ENCODE measurements around the gene XPR1. TPM values are rescaled to one million over a fixed set of nuclear protein-coding genes. Genes with fewer than 3 reads are reported as not detected.

The XPR1 gene
- total RNA-seq (9.5 TPM), polyA plus RNA-seq (10.3 TPM)
- long read RNA-seq, donor 1, full-length matches to known transcripts = 1 of 1 reads
- long read RNA-seq, donor 1, partial matches to known transcripts = 0 of 1 reads
- long read RNA-seq, donor 1, other reads (novel, unspliced or antisense) = 0 of 1 reads
- long read RNA-seq, donor 2, full-length matches to known transcripts = 6 of 6 reads
- long read RNA-seq, donor 2, partial matches to known transcripts = 0 of 6 reads
- long read RNA-seq, donor 2, other reads (novel, unspliced or antisense) = 0 of 6 reads
- long read RNA-seq, donor 3, full-length matches to known transcripts = 4 of 4 reads
- long read RNA-seq, donor 3, partial matches to known transcripts = 0 of 4 reads
- long read RNA-seq, donor 3, other reads (novel, unspliced or antisense) = 0 of 4 reads
- long read RNA-seq, donor 4, full-length matches to known transcripts = 2 of 2 reads
- long read RNA-seq, donor 4, partial matches to known transcripts = 0 of 2 reads
- long read RNA-seq, donor 4, other reads (novel, unspliced or antisense) = 0 of 2 reads
- long read RNA-seq, donor 5, full-length matches to known transcripts = 3 of 3 reads
- long read RNA-seq, donor 5, partial matches to known transcripts = 0 of 3 reads
- long read RNA-seq, donor 5, other reads (novel, unspliced or antisense) = 0 of 3 reads
- long read RNA-seq, donor 6, full-length matches to known transcripts = 2 of 8 reads
- long read RNA-seq, donor 6, partial matches to known transcripts = 6 of 8 reads
- long read RNA-seq, donor 6, other reads (novel, unspliced or antisense) = 0 of 8 reads
- long read RNA-seq, donor 7, full-length matches to known transcripts = 6 of 6 reads
- long read RNA-seq, donor 7, partial matches to known transcripts = 0 of 6 reads
- long read RNA-seq, donor 7, other reads (novel, unspliced or antisense) = 0 of 6 reads
- long read RNA-seq, donor 8, full-length matches to known transcripts = 2 of 2 reads
- long read RNA-seq, donor 8, partial matches to known transcripts = 0 of 2 reads
- long read RNA-seq, donor 8, other reads (novel, unspliced or antisense) = 0 of 2 reads
- long read RNA-seq, donor 9, full-length matches to known transcripts = 1 of 1 reads
- long read RNA-seq, donor 9, partial matches to known transcripts = 0 of 1 reads
- long read RNA-seq, donor 9, other reads (novel, unspliced or antisense) = 0 of 1 reads
- long read RNA-seq, donor 10, full-length matches to known transcripts = 2 of 2 reads
- long read RNA-seq, donor 10, partial matches to known transcripts = 0 of 2 reads
- long read RNA-seq, donor 10, other reads (novel, unspliced or antisense) = 0 of 2 reads

GRCh38 chr1:180631766-180632325, at the start of gene XPR1:
XPR1 (plus strand) TSS chr1:180632022; CDS start chr1:180632202, 180 bp downstream.
- Histone ChIP-seq H3K27me3 (ENCODE audit: control insufficient read depth in 2 of 2, insufficient read depth in 1 of 2, low read length in 1 of 2) (no peaks in the 10 kb centered on the region), H3K9me3 (ENCODE audit: control insufficient read depth in 2 of 2, insufficient read depth in 1 of 2, low read length in 1 of 2) (no peaks in the 10 kb centered on the region), H3K36me3 (ENCODE audit: control insufficient read depth in 2 of 2, insufficient read depth in 2 of 2, low read length in 1 of 2) (no peaks in the 10 kb centered on the region), H3K4me3 (ENCODE audit: low read length in 2 of 2) (peak within 1 kb of the TSS; percentile 86 to 95), H3K4me1 (ENCODE audit: control insufficient read depth in 2 of 2, insufficient read depth in 2 of 2, low read length in 2 of 2) (peaks cover 4% of the 10 kb centered on the region in 2 donors), H3K27ac (ENCODE audit: low read depth in 1 of 2, low read length in 1 of 2) (peak within 1 kb of the TSS; percentile 90 to 97)
- DNase-seq (ENCODE audit: low read depth in 6 of 9, low spot score in 9 of 9) = peak; percentile 97 to 99 (median 99)
- WGBS = under 1% methylated on average over 41 of the region's 41 CpGs

DNA sequence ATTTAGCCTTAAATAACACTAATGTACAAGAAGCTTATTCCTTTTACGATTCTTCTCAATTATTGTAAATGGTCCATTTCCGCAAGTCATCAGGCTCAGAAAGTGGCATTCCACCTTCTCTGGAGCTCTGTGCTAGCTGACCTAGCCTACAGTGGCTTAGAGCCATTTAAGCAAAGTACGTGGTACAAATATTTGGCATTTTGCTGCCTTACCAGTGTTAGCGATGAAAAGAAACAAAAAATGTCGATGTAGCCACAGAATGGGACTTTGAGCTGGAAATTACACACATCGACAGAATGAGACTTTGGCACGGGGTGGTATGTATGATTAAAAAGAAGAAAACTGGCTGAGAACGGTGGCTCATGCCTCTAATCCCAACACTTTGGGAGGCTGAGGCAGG, 47.0 kb upstream of the XPR1 start:
- Histone ChIP-seq H3K4me3 (ENCODE audit: low read length in 2 of 2) (no peak overlapping the region), H3K27me3 (ENCODE audit: control insufficient read depth in 2 of 2, insufficient read depth in 1 of 2, low read length in 1 of 2) (no peaks in the 10 kb centered on the region), H3K27ac (ENCODE audit: low read depth in 1 of 2, low read length in 1 of 2) (no peak overlapping the region), H3K4me1 (ENCODE audit: control insufficient read depth in 2 of 2, insufficient read depth in 2 of 2, low read length in 2 of 2) (peaks cover 0 to 2% of the 10 kb centered on the region in 2 donors), H3K9me3 (ENCODE audit: control insufficient read depth in 2 of 2, insufficient read depth in 1 of 2, low read length in 1 of 2) (no peaks in the 10 kb centered on the region), H3K36me3 (ENCODE audit: control insufficient read depth in 2 of 2, insufficient read depth in 2 of 2, low read length in 1 of 2) (no peaks in the 10 kb centered on the region)
- no peak for DNase-seq (ENCODE audit: low read depth in 6 of 9, low spot score in 9 of 9)
- WGBS = 99% methylated on average over 8 of the region's 8 CpGs

GRCh38 chr1:180585994-180586359, 45.8 kb upstream of the XPR1 start:
- H3K4me3 ChIP-seq (ENCODE audit: low read length in 2 of 2) = no peak overlapping the region
- H3K4me1 ChIP-seq (ENCODE audit: control insufficient read depth in 2 of 2, insufficient read depth in 2 of 2, low read length in 2 of 2) = peaks cover 0 to 2% of the 10 kb centered on the region in 2 donors
- no peaks in the 10 kb centered on the region for H3K36me3 ChIP-seq (ENCODE audit: control insufficient read depth in 2 of 2, insufficient read depth in 2 of 2, low read length in 1 of 2)
- DNase-seq (ENCODE audit: low read depth in 6 of 9, low spot score in 9 of 9) = no peak
- no peaks in the 10 kb centered on the region for H3K27me3 ChIP-seq (ENCODE audit: control insufficient read depth in 2 of 2, insufficient read depth in 1 of 2, low read length in 1 of 2)
- peak overlapping the region in 1 of 2 donors; percentile 69 for H3K27ac ChIP-seq (ENCODE audit: low read depth in 1 of 2, low read length in 1 of 2)
- H3K9me3 ChIP-seq (ENCODE audit: control insufficient read depth in 2 of 2, insufficient read depth in 1 of 2, low read length in 1 of 2) = no peaks in the 10 kb centered on the region
- WGBS = 90% methylated on average over 4 of the region's 4 CpGs

- Histone ChIP-seq H3K4me3 (ENCODE audit: low read length in 2 of 2) (no peak overlapping the region), H3K27ac (ENCODE audit: low read depth in 1 of 2, low read length in 1 of 2) (no peak overlapping the region), H3K4me1 (ENCODE audit: control insufficient read depth in 2 of 2, insufficient read depth in 2 of 2, low read length in 2 of 2) (peaks cover 0 to 2% of the 10 kb centered on the region in 2 donors), H3K9me3 (ENCODE audit: control insufficient read depth in 2 of 2, insufficient read depth in 1 of 2, low read length in 1 of 2) (no peaks in the 10 kb centered on the region), H3K27me3 (ENCODE audit: control insufficient read depth in 2 of 2, insufficient read depth in 1 of 2, low read length in 1 of 2) (no peaks in the 10 kb centered on the region), H3K36me3 (ENCODE audit: control insufficient read depth in 2 of 2, insufficient read depth in 2 of 2, low read length in 1 of 2) (no peaks in the 10 kb centered on the region)
- WGBS = 35% methylated on average over 1 of the region's 1 CpG
- peak in 1 of 9 donors; percentile 18 for DNase-seq (ENCODE audit: low read depth in 6 of 9, low spot score in 9 of 9)
These were observed 45.1 kb upstream of the XPR1 start for GRCh38 chr1:180586671-180587155.

- no peak for DNase-seq (ENCODE audit: low read depth in 6 of 9, low spot score in 9 of 9)
- Histone ChIP-seq H3K4me3 (ENCODE audit: low read length in 2 of 2) (no peak overlapping the region), H3K27ac (ENCODE audit: low read depth in 1 of 2, low read length in 1 of 2) (no peak overlapping the region), H3K36me3 (ENCODE audit: control insufficient read depth in 2 of 2, insufficient read depth in 2 of 2, low read length in 1 of 2) (no peaks in the 10 kb centered on the region), H3K4me1 (ENCODE audit: control insufficient read depth in 2 of 2, insufficient read depth in 2 of 2, low read length in 2 of 2) (peaks cover 0 to 2% of the 10 kb centered on the region in 2 donors), H3K27me3 (ENCODE audit: control insufficient read depth in 2 of 2, insufficient read depth in 1 of 2, low read length in 1 of 2) (no peaks in the 10 kb centered on the region), H3K9me3 (ENCODE audit: control insufficient read depth in 2 of 2, insufficient read depth in 1 of 2, low read length in 1 of 2) (no peaks in the 10 kb centered on the region)
- WGBS = 98% methylated on average over 2 of the region's 2 CpGs
These were observed 43.7 kb upstream of the XPR1 start for GRCh38 chr1:180588121-180588520.

DNA sequence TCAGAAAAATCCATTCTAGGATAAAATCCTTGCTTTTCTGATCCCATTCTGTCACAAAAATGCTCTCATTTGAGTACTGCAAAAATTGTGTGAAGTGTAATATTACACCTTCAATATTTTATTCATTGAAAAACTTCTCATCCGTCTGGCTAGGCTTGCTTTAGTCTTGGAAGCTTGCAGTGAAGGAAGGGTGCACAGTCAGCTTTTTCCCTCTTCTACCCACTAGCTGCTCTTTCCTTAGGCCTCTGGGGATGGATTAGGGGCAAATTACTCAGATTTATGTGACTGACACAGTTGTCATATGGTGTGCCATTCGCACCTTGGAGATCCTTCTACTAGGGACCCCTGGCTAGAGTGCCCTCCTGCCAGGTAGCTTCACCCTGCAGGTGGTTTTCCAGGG, 40.9 kb upstream of the XPR1 start:
- Histone ChIP-seq H3K4me3 (ENCODE audit: low read length in 2 of 2) (no peak overlapping the region), H3K27ac (ENCODE audit: low read depth in 1 of 2, low read length in 1 of 2) (no peak overlapping the region), H3K27me3 (ENCODE audit: control insufficient read depth in 2 of 2, insufficient read depth in 1 of 2, low read length in 1 of 2) (no peaks in the 10 kb centered on the region), H3K4me1 (ENCODE audit: control insufficient read depth in 2 of 2, insufficient read depth in 2 of 2, low read length in 2 of 2) (peaks cover 0 to 2% of the 10 kb centered on the region in 2 donors), H3K36me3 (ENCODE audit: control insufficient read depth in 2 of 2, insufficient read depth in 2 of 2, low read length in 1 of 2) (no peaks in the 10 kb centered on the region), H3K9me3 (ENCODE audit: control insufficient read depth in 2 of 2, insufficient read depth in 1 of 2, low read length in 1 of 2) (no peaks in the 10 kb centered on the region)
- no peak for DNase-seq (ENCODE audit: low read depth in 6 of 9, low spot score in 9 of 9)
- 96% methylated on average over 2 of the region's 2 CpGs for WGBS

- Histone ChIP-seq H3K9me3 (ENCODE audit: control insufficient read depth in 2 of 2, insufficient read depth in 1 of 2, low read length in 1 of 2) (no peaks in the 10 kb centered on the region), H3K27me3 (ENCODE audit: control insufficient read depth in 2 of 2, insufficient read depth in 1 of 2, low read length in 1 of 2) (no peaks in the 10 kb centered on the region), H3K4me1 (ENCODE audit: control insufficient read depth in 2 of 2, insufficient read depth in 2 of 2, low read length in 2 of 2) (no peaks in the 10 kb centered on the region), H3K27ac (ENCODE audit: low read depth in 1 of 2, low read length in 1 of 2) (no peak overlapping the region), H3K36me3 (ENCODE audit: control insufficient read depth in 2 of 2, insufficient read depth in 2 of 2, low read length in 1 of 2) (no peaks in the 10 kb centered on the region), H3K4me3 (ENCODE audit: low read length in 2 of 2) (no peak overlapping the region)
- no peak for DNase-seq (ENCODE audit: low read depth in 6 of 9, low spot score in 9 of 9)
- WGBS = 90% methylated on average over 3 of the region's 3 CpGs
These were observed 38.4 kb upstream of the XPR1 start for GRCh38 chr1:180593382-180593781.

- H3K4me3 ChIP-seq (ENCODE audit: low read length in 2 of 2) = no peak overlapping the region
- H3K36me3 ChIP-seq (ENCODE audit: control insufficient read depth in 2 of 2, insufficient read depth in 2 of 2, low read length in 1 of 2) = no peaks in the 10 kb centered on the region
- no peaks in the 10 kb centered on the region for H3K9me3 ChIP-seq (ENCODE audit: control insufficient read depth in 2 of 2, insufficient read depth in 1 of 2, low read length in 1 of 2)
- DNase-seq (ENCODE audit: low read depth in 6 of 9, low spot score in 9 of 9) = no peak
- H3K4me1 ChIP-seq (ENCODE audit: control insufficient read depth in 2 of 2, insufficient read depth in 2 of 2, low read length in 2 of 2) = no peaks in the 10 kb centered on the region
- no peaks in the 10 kb centered on the region for H3K27me3 ChIP-seq (ENCODE audit: control insufficient read depth in 2 of 2, insufficient read depth in 1 of 2, low read length in 1 of 2)
- WGBS = 99% methylated on average over 6 of the region's 6 CpGs
- no peak overlapping the region for H3K27ac ChIP-seq (ENCODE audit: low read depth in 1 of 2, low read length in 1 of 2)
These were observed 37.1 kb upstream of the XPR1 start for GRCh38 chr1:180594723-180595122.
